NK-92 treated with Interleukin-12 subunit alpha and Interleukin-12 subunit beta, amount 100 ng/mL, for 24 hours (cell line): ENCODE results near the gene TMC5.

Experiments used
- DNase-seq: peaks from one replicate; lab custom pipeline; 2025; lab: John Stamatoyannopoulos, UW

Gene TMC5

GRCh38 chr16:19507867-19508266, 90.2 kb downstream of the TMC5 start:
- no peak for DNase-seq

GRCh38 chr16:19512297-19512696, 94.6 kb downstream of the TMC5 start:
- no peak for DNase-seq

GRCh38 chr16:19513377-19514053, 95.8 kb downstream of the TMC5 start:
- DNase-seq: no peak

- DNase-seq: no peak
Measured at GRCh38 chr16:19515757-19516156, 98.1 kb downstream of the TMC5 start.

- DNase-seq: peak; percentile 10
Measured at GRCh38 chr16:19517424-19518089, 99.9 kb downstream of the TMC5 start.

GRCh38 chr16:19518388-19518787, 100.7 kb downstream of the TMC5 start:
- DNase-seq: no peak

GRCh38 chr16:19520861-19521331, 103.2 kb downstream of the TMC5 start:
- DNase-seq: peak; percentile 19

- DNase-seq: peak; percentile 95
Measured at GRCh38 chr16:19521471-19522396, 104.1 kb downstream of the TMC5 start, which contains the start of gene GDE1. GDE1 (minus strand) TSS chr16:19522098; CDS start chr16:19521964, 134 bp downstream.

GRCh38 chr16:19522397-19522732, 104.7 kb downstream of the TMC5 start:
- no peak for DNase-seq

- DNase-seq: no peak
Measured at GRCh38 chr16:19522760-19523159, 105.1 kb downstream of the TMC5 start.

GRCh38 chr16:19523184-19523558, 105.5 kb downstream of the TMC5 start:
- no peak for DNase-seq

- DNase-seq: peak; percentile 94
Measured at GRCh38 chr16:19523559-19524355, 106.1 kb downstream of the TMC5 start, which contains the start of gene CCP110. CCP110 (plus strand) TSS chr16:19523942; CDS start chr16:19527882, 3,940 bp downstream.

GRCh38 chr16:19524356-19524615, 106.6 kb downstream of the TMC5 start:
- no peak for DNase-seq

GRCh38 chr16:19524616-19525384, 107.1 kb downstream of the TMC5 start:
- DNase-seq: no peak

- DNase-seq: no peak
Measured at GRCh38 chr16:19525385-19525723, 107.7 kb downstream of the TMC5 start.

- DNase-seq: no peak
Measured at GRCh38 chr16:19527161-19527560, 109.5 kb downstream of the TMC5 start.

GRCh38 chr16:19528666-19529065, 111.0 kb downstream of the TMC5 start:
- no peak for DNase-seq

GRCh38 chr16:19532601-19533000, 114.9 kb downstream of the TMC5 start:
- no peak for DNase-seq

- DNase-seq: no peak
Measured at GRCh38 chr16:19540241-19540970, 122.7 kb downstream of the TMC5 start.

- no peak for DNase-seq
Measured at GRCh38 chr16:19542138-19542821, 124.6 kb downstream of the TMC5 start.
